CD14-positive monocyte (primary cell): Measurements from ENCODE around the gene CSTPP1. TPM values are rescaled to one million over a fixed set of nuclear protein-coding genes. Genes with fewer than 3 reads are reported as not detected.
A peak's percentile ranks its signal among the peaks of the same experiment; 100 is the strongest.

ENCODE experiments used
- DNase-seq, 3 donors: peaks; one replicate each; pipeline ENCODE4 v3.0.0-alpha.2; 2011 to 2022
- H2AFZ ChIP-seq: 2 replicates; pipeline ENCODE4 v1.6.0; 2012; ENCODE audit warnings: mild to moderate bottlenecking, low read depth, low read length, inconsistent platforms; ENCODE audit not compliant: insufficient read depth, poor library complexity, severe bottlenecking
- H3K27ac ChIP-seq, 2 donors: 1 replicate in 1 of 2; 2 replicates in 1 of 2; pipeline ENCODE4 v1.5.1; 2012 to 2013; ENCODE audit warnings: low read length in 2 of 2, control low read depth in 1 of 2, inconsistent platforms in 1 of 2, low read depth in 1 of 2, mild to moderate bottlenecking in 1 of 2
- H3K27me3 ChIP-seq, 2 donors: one replicate each; pipeline versions ENCODE4 v1.6.0 to v1.6.1; 2011 to 2013; ENCODE audit warnings: low read length in 2 of 2; ENCODE audit not compliant: control insufficient read depth in 2 of 2, insufficient read depth in 2 of 2
- H3K36me3 ChIP-seq, 2 donors: replicated peaks in 1 of 2; 1 replicate in 1 of 2; 2 replicates in 1 of 2; pipeline versions ENCODE4 v1.5.1 to v1.6.1; 2012 to 2013; ENCODE audit warnings: low read length in 2 of 2, control low read depth in 1 of 2, inconsistent platforms in 1 of 2, mild to moderate bottlenecking in 1 of 2; ENCODE audit not compliant: insufficient read depth in 2 of 2, control insufficient read depth in 1 of 2
- H3K4me1 ChIP-seq, 2 donors: 1 replicate in 1 of 2; 2 replicates in 1 of 2; pipeline versions ENCODE4 v1.5.1 to v1.6.1; 2012 to 2013; ENCODE audit warnings: low read length in 2 of 2, control low read depth in 1 of 2, inconsistent platforms in 1 of 2, mild to moderate bottlenecking in 1 of 2, moderate library complexity in 1 of 2; ENCODE audit not compliant: insufficient read depth in 2 of 2, control insufficient read depth in 1 of 2
- H3K4me2 ChIP-seq: replicated peaks from 2 replicates; pipeline ENCODE3; 2012; ENCODE audit warnings: low read length, moderate library complexity, mild to moderate bottlenecking; ENCODE audit not compliant: poor library complexity, severe bottlenecking; ENCODE audit errors: extremely low read depth
- H3K4me3 ChIP-seq, 3 experiments: fragments of 200-600 bp in 1 of 3; sonication (generic) in 1 of 3; replicated peaks in 1 of 3; 1 replicate in 2 of 3; 2 replicates in 1 of 3; pipeline ENCODE4 v1.5.1; 2011 to 2013; ENCODE audit warnings: low read length in 3 of 3, mild to moderate bottlenecking in 3 of 3, control low read depth in 2 of 3, low read depth in 2 of 3, inconsistent platforms in 1 of 3, moderate library complexity in 1 of 3
- H3K79me2 ChIP-seq: 2 replicates; pipeline ENCODE4 v1.6.0; 2012; ENCODE audit warnings: mild to moderate bottlenecking, control low read depth, inconsistent platforms, low read length, moderate library complexity; ENCODE audit not compliant: insufficient read depth
- H3K9ac ChIP-seq: 2 replicates; pipeline ENCODE4 v1.6.0; 2017; ENCODE audit warnings: low read length, mild to moderate bottlenecking; ENCODE audit not compliant: insufficient read depth, poor library complexity, severe bottlenecking
- H3K9me3 ChIP-seq, 2 donors: replicated peaks in 1 of 2; 1 replicate in 1 of 2; 2 replicates in 1 of 2; pipeline versions ENCODE4 v1.5.1 to v1.6.1; 2012 to 2013; ENCODE audit warnings: low read length in 2 of 2, control low read depth in 1 of 2; ENCODE audit not compliant: control insufficient read depth in 1 of 2, insufficient read depth in 1 of 2
- H4K20me1 ChIP-seq: 2 replicates; pipeline ENCODE4 v1.6.0; 2012; ENCODE audit warnings: mild to moderate bottlenecking, low read length, control low read depth, moderate library complexity; ENCODE audit not compliant: insufficient read depth
- H3K27ac Mint-ChIP-seq, 7 donors: one replicate each; pipeline ENCODE4 v1.8.0; 2020; ENCODE audit warnings: mild to moderate bottlenecking in 7 of 7, mixed read lengths in 7 of 7, moderate library complexity in 6 of 7, inconsistent platforms in 2 of 7
- H3K27me3 Mint-ChIP-seq, 3 donors: one replicate each; pipeline ENCODE4 v1.8.0; 2021 to 2022; ENCODE audit warnings: low read depth in 3 of 3, mild to moderate bottlenecking in 3 of 3, mixed read lengths in 3 of 3, moderate library complexity in 3 of 3, inconsistent platforms in 1 of 3
- H3K36me3 Mint-ChIP-seq, 2 donors: one replicate each; pipeline ENCODE4 v1.8.0; 2020; ENCODE audit warnings: mixed read lengths in 2 of 2, inconsistent platforms in 1 of 2, mild to moderate bottlenecking in 1 of 2
- H3K4me1 Mint-ChIP-seq: one replicate; pipeline ENCODE4 v1.8.0; 2020; ENCODE audit warnings: mild to moderate bottlenecking, mixed read lengths
- H3K4me3 Mint-ChIP-seq, 2 donors: one replicate each; pipeline ENCODE4 v1.8.0; 2020; ENCODE audit warnings: mild to moderate bottlenecking in 2 of 2, mixed read lengths in 2 of 2, moderate library complexity in 1 of 2
- H3K9me3 Mint-ChIP-seq, 7 donors: one replicate each; pipeline ENCODE4 v1.8.0; 2020 to 2022; ENCODE audit warnings: mixed read lengths in 7 of 7, mild to moderate bottlenecking in 6 of 7, moderate library complexity in 6 of 7, inconsistent platforms in 2 of 7
- whole genome bisulfite sequencing: methylation state at CpG from one replicate; pipeline ENCODE4 v1.1.5; 2013; ENCODE audit warnings: missing lambda C conversion rate; ENCODE audit not compliant: insufficient coverage; 5-methylcytosine and 5-hydroxymethylcytosine counted together
- intact Hi-C, 2 donors: fragments of 100-400 bp; cut with micrococcal nuclease; formaldehyde crosslinking; loops; one replicate each; pipeline versions ENCODE4 v1.15.0 to v1.15.1; 2023
- polyA plus RNA-seq, 3 donors: library from polyadenylated mRNA; depleted of rRNA in 1 of 3; unstranded in 2 of 3; stranded (reverse) in 1 of 3; fragments of 300-500 nt in 2 of 3; fragments of >200 nt in 1 of 3; fragmentation: Illumina TruSeq in 2 of 3; gene quantifications; 1 replicate in 2 of 3; 2 replicates in 1 of 3; pipeline ENCODE4 v1.2.3, GENCODE V29; 2012 to 2021
- TF ChIP-seq, protein P1 (sequence below): fragments of 200-600 bp; IDR thresholded peaks from one replicate; pipeline ENCODE4 v1.8.0; 2022; ENCODE audit warnings: antibody characterized with exemption, mild to moderate bottlenecking

The CSTPP1 gene
- polyA plus RNA-seq, 3 donors, result 4.5 to 6.5 (median 5.9) TPM

- Histone ChIP-seq H4K20me1 (no peaks in the 10 kb centered on the region), H3K9ac (peak overlapping the region; percentile 33), H3K36me3 (no peaks in the 10 kb centered on the region), H3K79me2 (no peaks in the 10 kb centered on the region), H3K9me3 (peaks cover 0 to 16% of the 10 kb centered on the region in 2 donors), H3K4me2 (peak overlapping the region; percentile 79), H2AFZ (peak overlapping the region; percentile 77), H3K27ac (no peak overlapping the region), H3K4me1 (peaks cover 22 to 28% of the 10 kb centered on the region in 2 donors), H3K27me3 (peaks cover 53 to 72% of the 10 kb centered on the region in 2 donors), H3K4me3 (peak overlapping the region in 2 of 3 experiments; percentile 26 to 71)
- no peak for DNase-seq
- TF ChIP-seq, protein P1, sequence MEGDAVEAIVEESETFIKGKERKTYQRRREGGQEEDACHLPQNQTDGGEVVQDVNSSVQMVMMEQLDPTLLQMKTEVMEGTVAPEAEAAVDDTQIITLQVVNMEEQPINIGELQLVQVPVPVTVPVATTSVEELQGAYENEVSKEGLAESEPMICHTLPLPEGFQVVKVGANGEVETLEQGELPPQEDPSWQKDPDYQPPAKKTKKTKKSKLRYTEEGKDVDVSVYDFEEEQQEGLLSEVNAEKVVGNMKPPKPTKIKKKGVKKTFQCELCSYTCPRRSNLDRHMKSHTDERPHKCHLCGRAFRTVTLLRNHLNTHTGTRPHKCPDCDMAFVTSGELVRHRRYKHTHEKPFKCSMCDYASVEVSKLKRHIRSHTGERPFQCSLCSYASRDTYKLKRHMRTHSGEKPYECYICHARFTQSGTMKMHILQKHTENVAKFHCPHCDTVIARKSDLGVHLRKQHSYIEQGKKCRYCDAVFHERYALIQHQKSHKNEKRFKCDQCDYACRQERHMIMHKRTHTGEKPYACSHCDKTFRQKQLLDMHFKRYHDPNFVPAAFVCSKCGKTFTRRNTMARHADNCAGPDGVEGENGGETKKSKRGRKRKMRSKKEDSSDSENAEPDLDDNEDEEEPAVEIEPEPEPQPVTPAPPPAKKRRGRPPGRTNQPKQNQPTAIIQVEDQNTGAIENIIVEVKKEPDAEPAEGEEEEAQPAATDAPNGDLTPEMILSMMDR, result peak; percentile 15
- Mint-ChIP-seq H3K27ac (no peak overlapping the region), H3K9me3 (peaks cover 0 to 17% (median 10%) of the 10 kb centered on the region in 7 donors), H3K4me1 (peaks cover 35% of the 10 kb centered on the region), H3K4me3 (peak overlapping the region; percentile 76 to 93), H3K36me3 (peaks cover 6 to 15% of the 10 kb centered on the region in 2 donors), H3K27me3 (peaks cover 65 to 82% (median 68%) of the 10 kb centered on the region in 3 donors)
- intact Hi-C loops, result no loop called here
- WGBS, result 25% methylated on average over 4 of the region's 24 CpGs
Observed at GRCh38 chr11:46916286-46917108, 20.1 kb upstream of the CSTPP1 start.

- no peak for DNase-seq
- Mint-ChIP-seq H3K9me3 (peaks cover 0 to 17% (median 10%) of the 10 kb centered on the region in 7 donors), H3K27ac (peak overlapping the region in 1 of 7 donors; percentile 18), H3K4me1 (peaks cover 35% of the 10 kb centered on the region), H3K27me3 (peaks cover 62 to 76% (median 64%) of the 10 kb centered on the region in 3 donors), H3K4me3 (peak overlapping the region; percentile 76 to 93), H3K36me3 (peaks cover 6 to 15% of the 10 kb centered on the region in 2 donors)
- Histone ChIP-seq H3K27me3 (peaks cover 53 to 72% of the 10 kb centered on the region in 2 donors), H3K79me2 (no peaks in the 10 kb centered on the region), H2AFZ (peak overlapping the region; percentile 77), H3K9ac (peak overlapping the region; percentile 33), H3K36me3 (no peaks in the 10 kb centered on the region), H3K4me1 (peaks cover 22 to 28% of the 10 kb centered on the region in 2 donors), H4K20me1 (no peaks in the 10 kb centered on the region), H3K27ac (no peak overlapping the region), H3K4me2 (peak overlapping the region; percentile 79), H3K9me3 (peaks cover 0 to 16% of the 10 kb centered on the region in 2 donors), H3K4me3 (peak overlapping the region; percentile 4 to 71 (median 26))
- intact Hi-C loops, result no loop called here
- 1% methylated on average over 30 of the region's 31 CpGs for WGBS
- TF ChIP-seq, protein P1, result no peak
Observed at GRCh38 chr11:46917109-46917761, 19.3 kb upstream of the CSTPP1 start.
